HG03460 (cell line): ENCODE data around the gene MCMBP.
"Not testable (repeated sequence)": the region's sequence is repeated elsewhere in the genome, so short reads cannot be mapped to it uniquely, and the experiment has no call there.

ENCODE experiments used
- ATAC-seq: cut with Tn5 transposase; IDR thresholded peaks from one replicate; pipeline ENCODE4 v1.9.1; 2021; ENCODE audit not compliant: unreplicated experiment

The MCMBP gene, protein sequence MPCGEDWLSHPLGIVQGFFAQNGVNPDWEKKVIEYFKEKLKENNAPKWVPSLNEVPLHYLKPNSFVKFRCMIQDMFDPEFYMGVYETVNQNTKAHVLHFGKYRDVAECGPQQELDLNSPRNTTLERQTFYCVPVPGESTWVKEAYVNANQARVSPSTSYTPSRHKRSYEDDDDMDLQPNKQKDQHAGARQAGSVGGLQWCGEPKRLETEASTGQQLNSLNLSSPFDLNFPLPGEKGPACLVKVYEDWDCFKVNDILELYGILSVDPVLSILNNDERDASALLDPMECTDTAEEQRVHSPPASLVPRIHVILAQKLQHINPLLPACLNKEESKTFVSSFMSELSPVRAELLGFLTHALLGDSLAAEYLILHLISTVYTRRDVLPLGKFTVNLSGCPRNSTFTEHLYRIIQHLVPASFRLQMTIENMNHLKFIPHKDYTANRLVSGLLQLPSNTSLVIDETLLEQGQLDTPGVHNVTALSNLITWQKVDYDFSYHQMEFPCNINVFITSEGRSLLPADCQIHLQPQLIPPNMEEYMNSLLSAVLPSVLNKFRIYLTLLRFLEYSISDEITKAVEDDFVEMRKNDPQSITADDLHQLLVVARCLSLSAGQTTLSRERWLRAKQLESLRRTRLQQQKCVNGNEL

DNA sequence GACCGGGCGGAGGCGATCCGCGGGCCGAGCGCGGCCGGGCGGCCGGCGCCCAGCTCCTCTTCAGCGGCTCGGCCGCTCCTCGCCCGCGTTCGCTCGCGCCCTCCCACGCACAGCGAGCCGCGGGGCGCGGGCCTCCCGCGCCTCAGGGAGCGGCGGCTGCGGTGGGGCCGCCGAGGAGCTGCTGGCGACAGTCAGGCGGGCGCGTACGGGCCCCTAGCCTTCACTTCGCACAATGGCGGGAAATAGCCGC, at the start of gene MCMBP:
MCMBP (minus strand) TSS at position 234 of the 250 bp plus-strand sequence. CDS start 259 bp downstream, outside the sequence.
- ATAC-seq, result peak; percentile 15

DNA sequence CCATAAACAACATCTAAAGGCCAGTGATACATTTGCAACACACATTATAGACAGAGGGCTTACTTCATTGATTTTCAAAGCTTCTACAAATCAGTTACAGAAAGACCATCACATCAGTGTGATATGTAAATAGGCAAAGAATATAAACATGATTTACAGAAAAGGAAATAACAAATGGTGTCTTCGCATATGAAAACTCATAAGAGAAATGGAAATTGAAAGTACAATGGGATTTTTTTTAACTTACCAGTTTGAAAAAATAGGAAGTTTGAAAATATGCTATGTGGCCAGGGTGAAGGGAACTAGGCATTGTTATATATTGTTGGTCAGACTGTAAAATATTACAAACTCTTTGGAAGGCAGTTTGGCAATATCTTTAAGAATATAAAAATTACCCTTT, 47.2 kb upstream of the MCMBP start:
- ATAC-seq, result peak; percentile 55

DNA sequence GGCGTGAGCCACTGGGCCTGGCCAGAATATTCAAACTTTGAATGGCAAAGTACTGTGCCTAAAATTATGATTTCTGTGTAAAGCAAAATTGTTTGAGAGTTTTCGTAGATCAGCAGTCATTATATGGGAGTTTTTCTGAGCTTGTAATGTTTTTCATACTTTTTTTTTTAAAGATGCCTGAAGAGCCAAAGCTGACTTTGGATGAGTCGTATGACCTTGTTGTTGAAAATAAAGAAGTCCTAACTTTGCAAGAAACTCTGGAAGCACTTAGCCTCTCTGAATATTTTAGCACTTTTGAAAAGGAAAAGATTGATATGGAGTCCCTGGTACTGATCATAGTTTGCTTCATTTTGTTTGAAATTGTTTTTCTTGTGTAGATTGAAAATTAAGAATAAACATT, 46.6 kb upstream of the MCMBP start:
- no peak for ATAC-seq

DNA sequence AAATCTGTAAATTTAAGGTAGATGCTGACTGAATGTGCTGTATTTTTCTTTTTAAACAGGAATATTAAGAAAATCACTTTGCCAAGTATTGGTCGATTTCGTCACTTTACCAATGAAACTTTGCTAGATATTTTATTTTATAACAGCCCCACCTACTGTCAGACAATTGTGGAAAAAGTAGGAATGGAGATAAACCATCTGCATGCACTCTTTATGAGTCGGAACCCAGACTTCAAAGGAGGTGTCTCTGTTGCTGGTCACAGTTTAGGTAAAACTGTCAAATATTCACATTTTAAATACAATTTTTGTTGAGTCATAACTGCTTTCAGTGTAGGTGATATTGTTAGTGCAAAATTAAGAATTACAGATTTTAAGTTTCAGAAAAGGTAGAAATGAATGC, 45.1 kb upstream of the MCMBP start:
- no peak for ATAC-seq

DNA sequence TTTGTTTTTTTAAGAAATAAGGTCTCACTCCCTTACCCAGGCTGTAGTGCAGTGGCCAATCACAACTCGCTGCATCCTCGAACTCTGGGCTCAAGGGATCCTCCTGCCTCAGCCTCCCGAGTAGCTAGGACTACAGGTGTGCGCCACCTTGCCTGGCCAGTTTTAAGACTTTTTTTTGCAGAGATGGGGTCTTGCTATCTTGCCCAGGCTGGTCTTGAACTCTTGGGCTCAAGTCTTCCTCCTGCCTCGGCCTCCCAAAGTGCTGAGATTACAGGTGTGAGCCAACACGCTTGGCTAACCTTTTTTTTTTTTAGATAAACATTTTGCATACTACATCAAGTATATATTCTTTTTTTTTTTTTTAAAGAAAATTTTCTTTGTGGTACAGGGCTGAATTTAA, 38.0 kb upstream of the MCMBP start:
- ATAC-seq, result no peak

DNA sequence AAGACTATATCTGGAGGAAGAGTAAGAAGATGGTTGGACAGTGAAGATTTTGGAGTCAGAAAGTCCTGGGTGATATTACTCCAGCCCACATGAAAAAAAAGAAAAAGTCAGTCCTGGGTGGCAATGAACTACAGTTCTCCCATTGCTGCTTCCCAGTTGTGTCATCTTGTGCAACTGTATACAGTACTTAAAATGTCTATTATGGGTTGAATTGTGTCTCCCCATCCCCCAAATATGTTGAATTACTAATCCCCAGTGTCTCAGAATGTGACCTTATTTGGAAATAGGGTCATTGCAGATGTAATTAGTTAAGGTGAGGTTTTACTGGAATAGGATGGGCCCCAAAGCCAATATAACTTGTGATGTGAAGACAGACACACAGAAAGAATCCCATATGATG, 35.5 kb upstream of the MCMBP start:
- ATAC-seq, result no peak

DNA sequence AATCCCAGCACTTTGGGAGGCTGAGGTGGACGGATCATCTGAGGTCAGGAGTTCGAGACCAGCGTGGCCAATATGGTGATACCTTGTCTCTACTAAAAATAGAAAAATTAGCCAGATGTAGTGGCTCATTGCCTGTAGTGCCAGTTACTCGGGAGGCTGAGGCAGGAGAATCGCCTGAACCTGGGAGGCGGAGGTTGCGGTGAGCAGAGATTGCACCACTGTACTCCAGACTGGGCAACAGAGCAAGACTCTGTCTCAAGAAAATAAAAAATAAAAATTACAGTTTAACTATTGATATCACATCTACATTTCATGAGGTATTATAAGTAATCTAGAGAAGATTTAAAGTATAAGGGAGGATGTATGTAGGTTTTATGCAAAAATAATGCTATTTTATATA, 35.1 kb upstream of the MCMBP start:
- not testable (repeated sequence) for ATAC-seq

DNA sequence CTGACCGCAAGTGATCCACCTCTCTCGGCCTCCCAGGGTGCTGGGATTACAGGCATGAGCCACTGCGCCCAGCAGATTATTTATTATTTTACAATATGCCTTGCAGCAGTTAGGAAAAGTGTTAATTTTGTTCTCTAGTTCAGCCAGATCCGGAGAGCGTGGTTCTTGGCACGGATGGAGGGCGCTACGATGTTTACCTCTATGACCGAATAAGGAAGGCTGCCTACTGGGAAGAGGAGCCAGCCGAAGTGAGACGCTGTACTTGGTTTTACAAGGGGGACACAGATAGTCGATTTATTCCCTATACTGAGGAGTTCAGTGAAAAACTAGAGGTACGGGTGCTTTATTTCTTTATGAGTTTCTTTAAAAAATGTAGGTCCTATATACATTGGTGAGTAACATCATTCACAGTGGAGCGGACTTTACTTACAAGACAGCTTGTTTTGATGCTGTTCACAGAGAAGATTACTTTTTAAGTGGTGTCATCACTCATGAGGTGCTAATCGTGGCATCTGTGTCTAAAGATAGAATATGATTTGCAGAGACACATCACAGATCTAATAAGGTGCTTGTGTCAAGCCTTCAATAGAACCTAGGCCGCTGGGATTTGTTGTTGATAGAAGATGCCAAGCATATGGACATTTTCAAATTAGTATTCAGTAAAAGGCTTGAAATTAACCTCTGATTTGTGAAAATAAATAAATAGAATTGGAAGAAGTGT, 31.5 kb upstream of the MCMBP start:
- no peak for ATAC-seq

DNA sequence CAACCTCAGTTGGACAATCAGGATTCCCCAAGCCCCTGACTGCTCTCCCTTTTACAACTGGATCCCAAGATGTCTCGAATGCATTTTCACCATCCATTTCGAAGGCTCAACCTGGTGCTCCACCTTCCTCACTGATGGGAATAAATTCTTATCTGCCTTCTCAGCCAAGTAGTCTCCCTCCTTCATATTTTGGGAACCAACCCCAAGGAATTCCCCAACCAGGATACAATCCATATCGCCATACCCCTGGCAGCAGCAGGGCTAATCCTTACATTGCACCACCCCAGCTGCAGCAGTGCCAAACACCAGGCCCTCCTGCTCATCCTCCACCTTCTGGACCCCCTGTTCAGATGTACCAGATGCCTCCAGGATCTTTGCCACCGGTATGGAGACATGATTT, 25.9 kb upstream of the MCMBP start:
- ATAC-seq, result no peak

DNA sequence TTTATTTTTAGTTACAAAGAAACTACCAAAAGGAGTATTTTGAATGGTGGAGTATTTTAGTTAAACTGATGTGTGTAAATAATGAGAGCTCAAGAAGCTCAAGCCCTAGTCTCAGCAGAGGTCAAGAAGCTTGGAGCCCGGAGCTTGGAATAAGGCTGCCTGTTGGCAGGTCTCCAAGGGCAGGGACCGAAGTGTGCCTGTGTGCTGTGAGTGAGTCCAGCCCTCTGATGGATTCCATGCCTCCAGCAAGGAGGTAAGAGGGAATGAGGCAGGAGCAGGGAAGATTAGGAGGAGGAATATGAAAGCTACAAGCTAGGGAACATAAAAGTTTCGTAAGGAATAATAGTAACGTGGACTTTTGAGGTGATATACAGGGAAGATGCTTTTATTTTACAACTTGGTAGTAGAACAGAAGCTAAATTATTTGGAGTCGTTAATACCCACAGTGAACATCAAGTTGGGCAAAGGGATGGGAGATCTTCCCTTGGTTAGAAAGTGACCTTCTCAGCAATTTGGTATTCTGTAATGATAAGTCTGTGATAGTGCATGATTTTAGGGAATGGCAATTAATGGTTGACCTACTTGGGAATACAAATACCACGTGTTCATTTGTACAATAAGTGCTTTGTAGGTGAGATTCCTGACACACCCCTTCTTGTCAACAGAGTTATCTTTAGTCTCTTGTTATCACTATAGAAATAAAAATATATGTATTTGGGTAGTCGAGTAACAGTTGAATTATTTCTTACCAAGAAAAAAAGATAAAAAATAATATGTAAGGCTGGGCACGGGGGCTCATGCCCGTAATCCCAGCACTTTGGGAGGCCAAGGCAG, 24.5 kb upstream of the MCMBP start:
- ATAC-seq, result no peak

DNA sequence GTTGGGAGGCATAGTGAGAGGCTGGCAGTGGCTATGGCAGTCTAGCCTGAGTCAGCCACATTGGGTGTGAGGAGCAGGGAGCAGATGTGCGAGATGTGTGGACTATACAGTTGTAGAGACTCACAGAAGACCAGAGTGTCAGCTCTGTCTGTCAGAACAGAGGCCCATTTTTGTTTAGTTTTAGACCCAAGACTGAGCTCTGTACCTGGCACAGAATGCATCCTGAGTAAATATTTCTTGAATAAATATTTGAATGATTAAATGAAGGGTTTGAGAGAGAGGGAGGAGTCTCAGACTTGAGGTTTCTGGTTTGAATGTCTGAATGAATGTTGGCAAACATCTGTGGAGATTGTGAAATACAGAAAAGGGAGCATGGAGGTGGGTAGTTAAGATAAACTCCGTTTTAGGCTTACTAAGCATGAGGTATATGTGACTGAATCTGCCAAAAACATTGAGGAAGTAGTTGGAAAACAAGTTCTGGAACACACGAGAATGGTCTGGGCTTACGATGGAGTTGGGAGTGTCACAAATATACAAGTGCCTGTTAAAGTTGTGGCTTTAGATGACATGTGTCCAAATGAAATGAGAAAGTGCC, 23.5 kb upstream of the MCMBP start:
- no peak for ATAC-seq

DNA sequence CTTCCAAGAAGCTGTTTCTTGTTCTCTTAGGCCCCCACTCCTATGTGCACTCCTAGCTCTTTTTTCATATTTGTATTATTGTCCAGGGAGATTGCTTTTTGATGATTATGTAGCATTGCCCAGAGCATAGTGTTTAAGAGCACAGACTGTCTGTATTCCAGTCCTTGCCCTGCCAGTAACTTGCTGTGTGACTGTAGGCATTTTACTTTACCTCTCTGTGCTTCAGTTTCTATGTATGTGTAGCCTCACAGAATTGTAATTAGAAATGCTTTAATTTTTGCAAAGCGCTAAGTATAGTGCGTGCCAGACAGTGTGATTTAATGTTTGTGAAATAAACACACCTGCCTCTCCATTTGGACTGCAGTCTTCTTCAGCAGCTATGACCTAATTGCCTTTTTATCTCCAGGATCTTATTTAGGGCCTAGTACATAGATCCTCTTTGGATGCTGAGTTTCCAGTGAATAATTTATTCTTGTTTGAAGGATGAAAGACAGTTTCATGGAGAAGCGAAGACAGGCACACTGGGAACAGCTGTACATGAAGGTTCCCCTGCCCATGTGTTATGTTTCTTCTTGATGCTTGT, 21.3 kb upstream of the MCMBP start:
- ATAC-seq, result no peak

DNA sequence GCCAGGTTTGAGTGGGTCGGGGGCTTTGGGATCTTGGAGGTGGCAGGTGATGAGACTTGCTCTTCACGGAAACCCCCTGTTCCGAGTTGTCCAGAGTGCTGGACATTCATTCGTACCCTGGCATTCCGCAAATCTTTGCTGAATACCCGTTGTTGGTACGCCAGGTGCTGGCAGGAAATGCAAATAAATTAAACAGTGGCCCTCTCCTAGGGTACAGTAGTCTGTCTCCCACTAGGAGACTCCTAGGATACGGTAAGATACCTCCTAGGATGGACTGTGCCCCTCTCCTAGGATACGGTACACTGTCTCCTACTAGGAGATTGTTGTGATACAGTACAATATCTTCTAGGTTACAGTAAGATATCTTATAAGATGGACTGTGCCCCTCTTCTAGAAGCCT, 20.4 kb upstream of the MCMBP start:
- ATAC-seq, result peak; percentile 1

DNA sequence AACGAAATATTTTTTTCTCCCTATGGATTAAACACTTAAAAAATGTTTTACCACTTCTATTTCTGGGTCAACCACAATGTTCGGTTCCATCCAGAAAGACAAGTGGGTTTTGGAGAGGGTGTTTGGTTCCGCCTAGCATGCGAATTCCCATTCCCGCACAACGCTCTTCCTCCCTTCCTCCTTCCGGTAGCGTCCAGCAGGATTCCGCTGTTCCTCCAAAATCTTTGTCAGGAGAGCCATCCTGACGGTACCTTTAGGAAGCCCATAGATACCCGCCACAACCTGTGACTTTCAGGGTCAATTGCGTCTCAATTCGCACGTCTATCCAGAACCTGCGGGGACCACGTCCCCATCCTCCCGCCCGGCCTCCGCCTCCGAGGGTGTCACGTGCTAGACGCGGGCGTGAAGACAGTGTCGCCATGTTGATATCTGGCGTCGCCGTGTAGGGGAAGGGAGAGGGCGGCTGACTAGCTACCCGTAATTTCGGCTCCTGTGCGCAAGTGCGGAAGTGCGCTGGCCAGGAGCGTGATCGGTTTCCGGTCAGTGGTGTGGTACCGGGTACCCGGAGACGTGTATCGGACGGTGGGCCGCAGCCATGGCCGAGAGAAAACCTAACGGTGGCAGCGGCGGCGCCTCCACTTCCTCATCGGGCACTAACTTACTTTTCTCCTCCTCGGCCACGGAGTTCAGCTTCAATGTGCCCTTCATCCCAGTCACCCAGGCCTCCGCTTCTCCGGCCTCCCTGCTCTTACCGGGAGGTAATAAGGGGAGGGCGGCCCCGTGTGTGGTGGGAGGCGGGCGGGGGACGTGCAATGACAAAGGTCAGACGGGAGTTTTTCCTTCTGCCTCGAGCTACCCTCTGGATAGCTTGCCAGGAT, 19.8 kb upstream of the MCMBP start, which contains the start of gene SEC23IP:
SEC23IP (plus strand) TSS at position 543 of the 878 bp plus-strand sequence; CDS start at position 596, 53 bp downstream.
- peak; percentile 99 for ATAC-seq

DNA sequence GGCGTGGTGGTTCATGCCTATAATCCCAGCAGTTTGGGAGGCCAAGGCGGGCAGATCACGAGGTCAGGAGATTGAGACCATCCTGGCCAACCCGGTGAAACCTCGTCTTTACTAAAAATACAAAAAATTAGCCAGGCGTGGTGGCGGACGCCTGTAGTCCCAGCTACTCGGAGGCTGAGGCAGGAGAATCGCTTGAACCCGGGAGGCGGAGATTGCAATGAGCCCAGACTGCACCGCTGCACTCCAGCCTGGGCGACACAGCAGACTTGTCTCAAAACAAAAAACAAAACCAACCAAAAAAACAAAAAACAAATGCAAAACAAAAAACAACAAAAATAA, 19.2 kb upstream of the MCMBP start:
- not testable (repeated sequence) for ATAC-seq

DNA sequence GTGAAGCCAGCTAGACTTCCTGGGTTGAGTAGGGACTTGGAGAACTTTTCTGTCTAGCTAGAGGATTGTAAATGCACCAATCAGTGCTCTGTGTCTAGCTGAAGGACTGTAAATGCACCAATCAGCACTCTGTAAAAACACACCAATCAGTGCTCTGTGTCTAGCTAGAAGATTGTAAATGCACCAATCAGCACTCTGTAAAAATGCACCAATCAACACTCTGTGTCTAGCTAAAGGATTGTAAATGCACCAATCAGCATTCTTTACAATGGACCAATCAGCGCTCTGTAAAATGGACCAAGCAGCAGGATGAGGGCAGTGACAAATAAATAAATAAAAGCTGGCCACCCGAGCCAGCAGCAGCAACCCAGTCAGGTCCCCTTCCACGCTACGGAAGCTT, 17.7 kb upstream of the MCMBP start:
- ATAC-seq, result not testable (repeated sequence)

DNA sequence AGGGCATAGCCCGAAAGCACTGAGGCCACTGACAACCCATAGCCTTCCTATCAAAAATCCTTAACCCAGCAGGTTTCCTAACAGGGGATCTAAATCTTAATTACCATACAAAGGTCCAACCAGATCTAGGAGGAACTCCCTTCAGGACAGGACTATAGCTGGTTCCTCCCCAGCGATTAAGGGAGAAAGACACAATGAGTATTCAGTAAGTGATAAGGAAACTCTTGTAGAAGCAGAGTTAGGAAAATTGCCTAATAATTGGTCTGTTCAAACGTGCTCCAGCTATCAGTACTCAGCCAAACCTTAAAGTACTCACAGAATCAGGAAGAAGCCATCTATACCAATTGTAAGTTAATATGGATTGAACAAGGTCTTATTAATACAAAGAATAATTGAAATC, 16.6 kb upstream of the MCMBP start:
- ATAC-seq, result not testable (repeated sequence)

DNA sequence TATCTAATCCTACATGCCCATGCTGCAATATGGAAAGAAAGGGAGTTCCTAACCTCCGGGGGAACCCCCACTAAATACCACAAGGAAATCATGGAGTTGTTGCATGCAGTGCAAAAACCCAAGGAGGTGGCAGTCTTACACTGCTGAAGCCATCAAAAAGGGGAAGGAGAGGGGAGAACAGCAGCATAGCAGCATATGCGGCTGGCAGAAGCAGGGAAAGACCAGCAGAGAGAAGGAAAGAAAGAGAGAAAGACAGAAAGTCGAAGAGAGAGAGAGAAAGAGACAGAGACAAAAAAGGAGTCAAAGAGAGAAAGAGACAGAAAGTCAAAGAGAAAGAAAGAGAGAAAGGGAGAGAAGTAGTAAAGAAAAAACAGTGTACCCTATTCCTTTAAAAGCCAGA, 16.1 kb upstream of the MCMBP start:
- not testable (repeated sequence) for ATAC-seq

DNA sequence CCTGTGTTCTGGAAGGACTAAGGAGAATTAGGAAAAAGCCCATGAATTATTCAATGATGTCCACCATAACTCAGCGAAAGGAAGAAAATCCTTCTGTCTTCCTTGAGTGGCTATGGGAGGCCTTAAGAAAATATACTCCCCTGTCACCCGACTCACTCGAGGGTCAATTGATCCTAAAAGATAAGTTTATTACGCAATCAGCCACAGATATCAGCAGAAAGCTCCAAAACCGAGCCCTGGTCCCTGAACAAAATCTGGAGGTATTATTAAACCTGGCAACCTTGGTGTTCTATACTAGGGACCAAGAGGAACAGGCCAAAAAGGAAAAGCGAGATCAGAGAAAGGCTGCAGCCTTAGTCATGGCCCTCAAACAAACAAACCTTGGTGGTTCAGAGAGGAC, 13.4 kb upstream of the MCMBP start:
- not testable (repeated sequence) for ATAC-seq
